Daoy (cell line): ENCODE results near the gene CMKLR1. TPM values are rescaled to one million over a fixed set of nuclear protein-coding genes. Genes with fewer than 3 reads are reported as not detected.

Experiments used
- DNase-seq: peaks from one replicate; pipeline ENCODE4 v3.0.0-alpha.2; 2015; ENCODE audit warnings: low read depth
- total RNA-seq: library from RNA; depleted of rRNA; stranded (reverse); fragments of >200 nt; shearing (Covaris generic); gene quantifications from 2 replicates; pipeline ENCODE4 v1.2.3, GENCODE V29; 2014

Gene CMKLR1
- total RNA-seq, 1 experiment from 2014 or later, result 0.51 TPM

DNA sequence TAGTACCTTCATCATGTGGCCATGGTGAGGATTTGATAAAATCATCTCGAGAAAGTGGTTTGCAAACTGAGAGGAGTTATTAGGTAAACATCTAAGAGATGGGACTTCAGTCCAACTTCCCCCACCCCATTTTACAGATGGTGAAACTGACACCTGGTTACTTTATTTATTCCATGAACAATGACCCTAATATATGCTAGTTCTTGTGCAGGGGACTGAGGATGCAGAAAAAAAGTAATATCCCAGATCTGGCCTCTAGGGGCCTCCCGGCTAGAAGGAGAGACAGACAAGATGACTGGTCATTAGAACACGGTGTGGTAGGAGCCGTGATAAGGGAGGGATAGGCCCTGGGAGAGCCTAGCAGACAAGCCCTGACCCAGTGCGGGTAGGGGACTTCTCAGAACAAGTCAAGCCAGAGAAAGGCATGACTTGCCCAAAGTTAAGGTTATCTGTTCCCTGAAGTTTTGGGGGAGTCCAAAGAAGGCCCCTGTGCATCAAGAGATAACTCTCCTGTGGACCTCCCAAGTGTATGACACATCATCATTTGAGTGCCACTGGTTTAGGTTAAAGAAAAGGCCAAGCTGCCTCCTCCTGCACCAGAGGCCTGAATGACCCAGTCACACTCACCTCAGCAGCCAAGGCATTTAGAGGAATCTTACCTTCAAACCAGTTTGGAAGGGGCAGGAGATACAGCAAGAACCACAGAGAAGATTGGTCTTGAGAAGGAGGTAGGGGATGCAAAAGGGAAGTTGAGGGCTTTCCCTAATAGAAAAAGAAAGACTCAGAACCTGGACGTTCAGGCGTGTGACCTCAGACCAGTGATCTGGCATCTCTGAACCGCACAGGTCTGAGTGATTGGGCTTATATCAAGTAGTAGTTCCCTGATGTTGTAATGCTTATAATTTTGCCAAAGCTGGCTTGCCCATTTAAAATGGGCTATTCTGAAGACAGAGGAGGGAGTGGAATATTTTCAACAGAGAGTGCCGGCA is 1.6 kb downstream of the CMKLR1 start:
- peak; percentile 62 for DNase-seq

DNA sequence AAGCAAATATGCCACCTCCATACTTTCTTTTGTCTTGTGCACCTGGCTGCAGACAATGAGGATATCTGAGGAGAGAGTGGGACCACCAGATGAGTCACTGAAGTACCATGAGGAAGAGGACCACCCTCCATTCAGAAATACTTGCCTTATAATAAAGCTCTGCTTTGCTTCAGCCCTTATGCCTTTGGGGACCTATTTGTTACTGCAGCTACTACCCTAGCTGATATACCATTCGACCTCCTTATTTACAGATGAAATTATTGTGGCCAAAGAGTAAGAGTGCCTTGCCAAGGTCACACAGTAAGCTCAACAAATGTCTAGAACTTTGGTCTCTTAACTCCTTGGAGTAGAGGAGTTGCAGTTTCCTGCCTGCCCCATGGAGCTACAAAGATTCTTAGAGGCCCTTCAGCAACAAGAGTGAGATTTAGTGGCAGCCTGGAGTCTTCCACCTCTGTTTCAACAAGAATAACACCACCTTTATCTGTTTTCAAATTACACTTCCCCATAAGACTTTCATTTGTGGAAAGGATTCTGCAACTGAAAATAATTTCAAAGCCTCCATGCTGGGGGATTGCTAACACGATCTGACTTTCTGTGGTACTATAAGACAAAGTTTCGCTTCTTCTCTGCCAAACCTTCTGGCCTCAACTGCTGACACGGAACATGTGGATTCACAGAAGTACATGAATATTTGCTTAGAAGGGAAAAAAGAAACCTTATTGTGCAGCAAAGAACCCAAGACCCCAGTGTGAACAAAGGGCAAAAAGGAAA is 3.6 kb downstream of the CMKLR1 start:
- DNase-seq, result no peak

DNA sequence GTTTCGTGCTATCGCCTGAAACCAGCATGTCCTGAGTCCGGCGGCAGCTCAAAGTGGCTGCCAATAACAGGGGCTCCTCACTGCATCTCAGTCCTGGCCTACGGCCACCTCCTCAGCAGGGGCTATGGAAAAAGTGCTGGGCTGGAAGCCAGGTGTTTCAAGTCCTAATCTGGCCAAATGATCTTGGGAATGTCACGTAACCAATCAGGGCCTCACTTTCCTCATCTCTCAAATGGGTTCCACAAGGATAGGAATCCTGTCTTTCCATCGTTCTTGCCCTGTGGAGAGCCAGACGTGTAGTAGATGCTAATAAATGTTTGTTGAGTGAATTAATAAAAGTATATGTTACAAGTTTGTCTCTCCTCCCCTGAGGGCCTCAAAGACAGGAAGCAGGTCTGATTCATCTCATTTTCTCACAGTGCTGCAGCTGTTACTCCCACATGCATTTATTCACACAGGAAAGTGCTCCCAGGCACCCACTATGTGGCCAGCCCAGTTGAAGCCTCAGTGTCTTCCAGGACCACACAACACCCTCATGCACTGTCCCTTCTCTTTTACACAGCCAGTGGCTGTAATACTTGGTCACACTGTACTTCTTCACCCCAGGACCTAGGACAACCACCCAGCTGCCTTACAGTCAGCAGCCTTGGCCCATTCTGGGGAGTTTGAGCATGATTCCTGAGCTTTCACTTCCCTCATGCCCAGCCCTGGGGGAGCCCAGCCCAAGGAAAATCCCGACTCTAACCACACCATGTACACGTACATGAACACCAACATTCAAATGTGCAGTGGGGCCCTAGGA is 5.0 kb downstream of the CMKLR1 start:
- peak; percentile 81 for DNase-seq

DNA sequence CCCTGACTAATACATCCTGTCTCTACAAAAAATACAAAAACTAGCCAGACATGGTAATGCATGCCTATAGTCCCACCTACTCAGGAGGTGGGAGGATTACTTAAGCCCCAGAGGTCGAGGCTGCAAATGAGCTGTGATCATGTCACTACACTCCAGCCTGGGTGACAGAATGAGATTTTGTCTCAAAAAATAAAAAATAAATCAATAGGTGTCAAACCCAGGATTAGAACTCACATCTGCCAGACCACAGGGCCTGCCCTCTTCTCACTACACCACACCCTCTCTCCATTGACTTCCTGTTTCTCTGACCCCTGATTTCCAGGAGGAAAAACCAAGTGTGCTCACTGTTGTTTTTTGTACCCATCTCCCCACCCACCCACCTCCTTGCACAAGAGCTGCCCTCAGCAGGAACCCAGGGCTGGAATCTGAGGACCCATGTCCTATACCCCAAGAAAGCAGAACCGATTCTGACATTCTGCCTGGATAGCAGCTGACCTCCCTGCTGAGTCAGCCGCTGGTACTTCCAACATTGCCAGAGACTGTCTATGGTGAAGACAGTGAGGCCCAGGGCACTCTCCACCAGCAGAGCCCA is 6.2 kb downstream of the CMKLR1 start:
- peak; percentile 75 for DNase-seq

DNA sequence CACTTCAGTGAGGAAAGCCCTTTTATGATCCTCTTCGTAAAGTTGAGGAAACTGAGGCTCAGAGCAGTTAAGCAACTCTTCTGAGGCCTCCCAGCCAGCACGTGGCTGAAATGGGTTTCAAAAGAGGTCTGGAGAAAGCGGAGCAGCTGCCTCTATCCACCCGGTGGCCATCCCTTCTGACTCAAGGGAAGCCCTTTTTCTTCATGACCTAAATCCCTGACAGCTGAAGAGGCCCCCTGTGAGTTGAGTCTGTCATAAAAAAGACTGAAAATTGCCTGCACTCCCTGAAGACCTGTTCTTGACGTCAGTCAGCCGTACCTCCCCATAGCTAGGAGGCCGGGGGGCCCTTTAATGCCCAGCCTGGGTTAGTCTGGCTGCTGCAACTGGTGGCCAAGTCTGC is 10.7 kb downstream of the CMKLR1 start:
- DNase-seq, result no peak

DNA sequence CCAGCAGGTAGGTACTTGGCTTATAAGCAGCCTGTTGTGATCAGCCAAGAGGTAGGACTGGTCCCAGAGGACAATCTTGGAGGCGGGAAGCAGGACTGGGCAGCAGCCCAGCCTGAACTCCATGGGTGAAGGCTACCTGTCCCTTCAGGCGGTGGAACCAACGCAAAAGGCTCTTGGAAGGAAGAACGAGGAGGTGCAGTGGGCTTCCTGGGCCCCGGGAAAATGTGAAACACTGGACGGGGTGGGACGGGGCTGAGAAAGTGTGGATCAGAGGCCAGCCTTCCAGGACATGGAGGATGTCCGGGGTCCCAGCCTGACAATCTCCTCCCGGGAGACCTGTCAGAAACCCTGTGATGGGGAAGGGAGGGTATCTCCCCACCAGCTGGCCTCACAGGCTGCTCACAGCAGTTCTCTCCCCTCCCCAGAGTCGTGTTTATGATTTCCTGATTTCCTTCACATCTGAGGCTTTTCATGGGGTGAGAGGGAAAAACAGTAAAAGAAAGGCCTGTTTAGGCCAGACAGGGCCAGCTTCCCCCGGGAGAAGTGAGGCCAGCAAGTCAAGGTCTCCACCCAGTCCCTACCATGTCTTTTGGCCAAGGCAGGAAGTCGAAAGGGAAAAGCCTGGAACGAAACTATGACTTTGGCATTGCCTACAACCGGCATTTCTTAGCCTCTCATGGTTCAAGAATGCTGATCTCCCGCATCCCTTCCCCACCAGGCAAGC is 11.3 kb downstream of the CMKLR1 start:
- DNase-seq, result no peak

DNA sequence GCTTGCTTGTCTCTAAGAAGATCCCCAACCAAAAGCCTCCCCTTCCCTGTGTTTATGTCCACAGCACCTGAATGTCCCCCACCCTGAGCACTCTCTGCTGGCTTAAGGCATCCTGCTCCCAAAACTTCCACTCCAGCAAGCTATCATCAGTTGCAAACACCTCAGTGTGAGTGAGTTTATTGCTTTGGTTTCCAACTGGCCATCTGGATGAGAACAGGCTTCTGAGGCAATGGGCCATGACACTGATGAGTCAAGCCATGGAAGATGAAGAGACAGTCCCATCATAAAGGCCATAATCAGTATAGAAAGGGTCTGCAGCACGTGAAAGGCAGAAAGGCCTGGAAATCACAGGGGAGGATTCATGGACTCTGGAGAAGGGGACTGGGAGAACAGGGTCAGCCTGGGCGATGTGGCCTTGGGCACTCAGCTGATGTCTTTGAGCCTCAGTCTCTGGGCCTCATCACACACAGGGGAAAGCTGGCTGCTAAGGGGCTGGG is 12.8 kb downstream of the CMKLR1 start:
- DNase-seq, result no peak

DNA sequence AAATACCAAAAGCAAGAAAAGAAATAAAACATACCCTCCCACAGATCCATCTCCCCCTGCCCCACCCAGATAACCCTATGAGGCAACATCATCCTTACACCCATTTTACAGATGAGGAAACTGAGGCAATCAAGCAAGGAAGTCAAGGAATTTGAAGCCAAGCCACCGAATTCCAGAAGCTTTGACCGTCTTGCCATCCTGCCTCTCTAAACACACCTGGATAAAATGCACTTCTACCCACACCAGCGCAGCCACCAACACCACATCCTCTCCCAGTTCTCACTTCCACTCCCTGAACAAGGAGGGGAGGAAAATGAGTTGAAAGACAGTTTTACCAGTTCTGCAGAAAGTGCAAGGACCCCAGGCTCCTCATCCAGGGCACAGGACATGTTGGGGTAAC is 13.6 kb downstream of the CMKLR1 start:
- DNase-seq, result no peak

DNA sequence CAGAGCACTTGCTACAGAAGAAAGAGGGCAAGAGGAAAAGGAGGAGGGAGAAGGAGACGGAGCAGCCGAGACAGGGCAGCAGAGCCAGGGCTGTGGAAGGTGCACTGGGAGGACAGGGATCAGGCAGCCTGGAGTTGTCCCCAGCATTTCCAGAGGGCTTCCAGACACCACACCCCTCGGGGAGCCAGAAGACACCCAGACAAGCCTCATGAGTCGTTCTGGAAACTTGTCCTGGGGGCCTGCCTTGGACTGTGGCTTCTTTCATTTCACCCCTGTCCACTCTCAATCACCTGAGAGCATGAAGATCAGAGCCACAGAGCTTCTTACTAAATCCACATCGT is 14.1 kb downstream of the CMKLR1 start:
- DNase-seq, result no peak

DNA sequence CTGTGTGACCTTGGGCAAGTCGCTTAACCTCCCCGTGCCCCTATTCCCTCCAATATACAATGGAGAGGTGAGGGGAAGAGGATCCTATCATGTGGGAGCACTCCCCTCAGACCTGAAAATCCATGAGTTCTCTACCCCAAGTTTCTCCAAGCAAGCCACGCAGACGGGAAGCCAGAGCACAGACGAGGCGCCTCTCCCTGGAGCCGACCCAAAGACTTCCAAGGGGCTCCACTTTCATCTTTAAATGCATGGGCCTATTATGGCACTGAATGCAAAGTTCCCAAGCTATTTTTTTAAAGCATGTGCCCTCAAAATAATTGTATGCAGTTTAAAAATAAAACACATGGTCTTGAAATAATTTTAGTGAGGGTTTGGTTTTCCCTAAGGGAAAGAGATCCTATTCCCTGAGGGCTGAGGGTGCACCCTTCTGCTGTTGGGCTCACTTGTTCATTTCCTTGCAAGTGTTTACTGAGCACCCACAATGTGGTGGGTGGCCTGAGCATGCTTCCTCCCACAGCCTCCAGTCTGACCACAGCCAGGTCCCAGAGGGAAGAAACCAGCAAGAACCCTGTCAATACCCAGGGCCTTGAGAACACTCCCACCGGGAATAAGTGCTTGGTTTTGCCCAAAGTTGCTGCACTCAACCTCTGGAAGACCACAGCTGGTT is 14.6 kb downstream of the CMKLR1 start:
- no peak for DNase-seq

DNA sequence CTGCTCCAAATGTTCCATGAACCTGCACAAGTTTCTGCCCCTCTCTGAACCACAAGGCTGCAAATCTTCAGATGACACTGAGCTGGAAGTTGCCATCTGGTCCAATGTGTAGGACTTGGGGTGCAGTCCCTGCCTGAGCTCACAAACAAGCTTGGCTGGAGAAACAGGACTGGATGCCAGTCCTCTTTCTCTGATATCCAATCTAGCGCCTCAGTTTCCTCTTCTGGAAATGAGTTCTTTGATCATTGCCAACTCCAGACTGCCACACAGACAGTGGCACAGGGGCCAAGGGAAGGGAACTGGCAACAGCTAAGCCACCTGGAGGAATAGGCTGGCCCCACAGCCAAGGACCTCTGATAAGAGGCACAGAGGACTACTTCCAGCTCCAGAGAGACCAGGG is 15.5 kb downstream of the CMKLR1 start:
- DNase-seq, result no peak

DNA sequence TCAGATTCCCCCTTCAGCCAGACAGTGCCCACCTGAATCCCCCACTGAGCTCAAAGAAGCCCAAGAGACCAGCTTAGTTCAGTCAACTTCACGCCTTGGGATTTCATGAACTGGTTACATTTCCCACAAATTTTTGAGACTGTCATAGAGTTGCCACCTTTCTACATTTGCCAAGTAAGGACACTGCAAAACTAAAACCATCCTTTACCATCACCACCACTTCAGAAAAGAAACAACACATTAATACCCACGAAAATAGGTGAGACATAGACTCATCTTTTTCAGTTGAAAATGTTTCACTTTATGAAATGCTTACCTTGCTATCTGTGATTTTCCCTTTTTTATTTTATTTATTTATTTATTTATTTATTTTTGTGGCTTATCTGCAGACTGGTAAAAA is 16.1 kb downstream of the CMKLR1 start:
- no peak for DNase-seq

DNA sequence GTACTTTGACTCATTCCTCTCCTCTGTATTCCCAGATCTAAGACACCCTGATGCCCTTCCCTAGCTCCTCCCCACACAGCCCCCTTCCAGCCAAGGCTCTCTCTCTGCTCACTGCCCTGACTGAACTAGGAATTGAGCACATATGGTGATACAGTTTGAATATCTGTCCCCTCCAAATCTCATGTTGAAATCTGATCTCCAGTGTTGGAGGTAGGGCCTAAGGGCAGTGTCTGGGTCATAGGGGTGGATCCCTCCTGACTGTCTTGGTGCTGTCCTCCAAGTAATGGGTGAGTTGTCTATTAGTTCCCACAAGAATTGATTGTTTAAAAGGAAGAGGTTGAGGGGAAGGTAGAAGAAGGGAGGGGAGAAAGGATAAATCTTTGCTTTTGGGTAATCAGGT is 17.4 kb downstream of the CMKLR1 start:
- DNase-seq, result no peak

DNA sequence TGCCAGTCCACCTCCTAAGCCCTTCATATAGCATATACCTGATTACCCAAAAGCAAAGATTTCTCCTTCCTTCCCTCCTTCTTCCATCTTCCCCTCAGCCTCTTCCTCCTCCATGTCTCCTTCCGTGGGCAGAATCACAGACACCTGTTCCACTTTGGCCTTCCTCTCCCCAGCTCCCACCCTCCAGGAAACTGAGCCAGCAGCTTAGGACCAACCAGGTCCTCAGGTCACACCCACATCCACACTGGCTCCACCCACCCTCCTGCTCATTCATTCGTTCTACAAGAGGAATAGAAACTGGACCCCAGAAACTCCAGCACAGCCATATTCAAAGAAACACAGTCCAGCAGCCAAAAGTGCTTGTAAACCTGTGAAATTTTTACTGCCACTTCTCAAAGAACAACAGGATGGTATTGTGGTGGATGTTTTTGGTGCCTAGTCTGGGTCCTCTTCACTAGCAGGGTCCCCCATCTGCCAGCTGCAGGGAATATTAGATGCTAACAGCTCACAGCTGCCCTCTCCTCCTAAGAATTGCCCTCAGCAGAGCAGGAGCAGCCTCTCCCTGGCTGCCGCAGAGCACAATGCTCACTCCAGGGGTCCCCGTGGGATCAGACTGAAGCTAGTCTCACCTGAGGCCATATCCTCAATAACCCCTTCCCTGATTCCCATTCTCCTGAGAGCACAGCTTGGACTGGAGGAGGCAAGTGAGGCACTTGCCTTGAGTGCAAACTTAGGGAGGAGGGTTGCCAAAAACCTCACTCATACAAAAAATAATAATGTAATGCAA is 18.4 kb downstream of the CMKLR1 start:
- DNase-seq, result no peak

DNA sequence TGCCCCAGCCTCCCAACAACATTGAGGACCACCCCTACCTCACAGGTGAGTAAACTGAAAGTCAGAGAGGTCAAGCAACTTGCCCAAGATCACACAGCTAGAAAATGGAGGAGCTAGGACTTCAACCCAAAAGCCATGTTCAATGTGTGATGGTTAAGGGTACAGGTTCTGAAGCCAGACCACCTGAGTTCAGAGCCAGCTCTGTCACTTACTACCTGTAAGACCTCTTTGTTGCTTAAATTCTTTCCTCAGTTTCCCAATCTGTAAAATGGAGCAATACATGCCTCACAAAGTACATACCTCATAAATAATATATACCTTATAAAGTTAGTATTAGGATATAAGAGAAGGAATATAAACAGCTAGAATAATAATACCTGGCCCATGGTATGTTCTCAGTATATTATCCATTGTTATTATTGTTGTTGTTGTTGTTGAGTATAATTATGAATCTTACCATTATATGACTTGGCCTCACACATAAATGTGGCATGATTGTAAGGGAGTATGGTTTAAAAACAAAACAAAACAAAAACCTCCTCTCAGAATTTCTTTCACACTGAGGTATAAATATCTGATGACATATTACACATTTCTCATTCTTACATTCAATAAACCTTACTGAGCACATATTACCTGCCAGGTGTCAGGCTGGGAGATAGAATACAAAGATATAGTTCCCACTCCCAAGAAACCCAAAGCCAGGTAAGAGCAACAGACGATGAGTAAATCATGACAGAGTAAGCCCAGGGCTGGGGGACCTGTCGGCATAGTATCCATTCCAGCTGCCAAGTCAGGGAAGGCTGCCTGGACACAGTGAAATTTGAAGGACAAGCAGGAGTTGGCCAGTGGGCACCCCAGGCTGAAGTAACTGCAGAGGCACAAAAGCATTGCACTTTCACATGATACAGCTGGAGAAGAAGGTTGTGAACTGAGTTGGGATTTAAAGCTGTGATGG is 19.6 kb downstream of the CMKLR1 start:
- DNase-seq, result no peak

DNA sequence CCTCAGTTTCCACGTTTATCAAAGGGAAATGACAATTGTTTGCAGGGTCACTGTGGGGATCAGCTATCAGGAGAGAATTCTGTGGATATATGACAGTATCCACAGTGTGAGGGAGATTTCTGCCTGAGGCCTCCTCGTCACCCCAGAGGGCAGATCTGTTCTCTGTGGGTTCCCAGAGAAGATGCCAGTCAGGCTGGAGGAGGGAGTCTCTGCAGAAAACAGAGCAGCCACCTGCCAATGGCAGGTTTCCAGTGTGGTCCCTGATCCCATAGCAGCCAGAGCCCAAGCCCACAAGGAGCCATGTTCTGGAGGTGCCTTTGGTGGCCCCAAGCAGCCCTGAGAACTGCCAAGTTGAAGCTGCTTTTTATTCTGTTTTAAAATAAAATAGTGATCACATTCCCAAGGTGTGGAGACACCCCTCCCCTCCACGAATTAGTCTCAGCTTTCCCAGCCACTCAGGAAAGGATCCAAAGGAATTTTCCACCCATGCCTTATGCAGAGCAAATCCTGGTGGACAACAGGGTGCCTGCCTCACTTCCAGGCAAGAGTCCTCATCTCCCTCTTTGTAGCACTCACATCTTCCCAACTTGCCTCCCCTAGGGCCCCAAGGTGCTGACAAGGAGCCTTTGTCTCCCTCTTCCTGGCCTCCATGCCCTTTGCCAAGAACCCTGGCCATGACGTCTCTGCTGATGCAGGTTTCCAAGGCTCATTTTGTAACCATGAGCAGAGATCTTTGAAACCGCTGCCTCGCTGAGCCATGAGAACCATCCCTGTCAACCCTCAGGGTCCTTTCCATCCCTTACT is 20.4 kb downstream of the CMKLR1 start:
- DNase-seq, result no peak
